Measurements from ENCODE around the gene ABHD8.
A peak's percentile ranks its signal among the peaks of the same experiment; 100 is the strongest.

ABHD8 gene

GRCh38 chr19:17292301-17293074, 10.7 kb downstream of the ABHD8 start:
- Histone ChIP-seq H3K79me2 (ENCODE audit: low read length) (peaks cover 7% of the 10 kb centered on the region; the same call in 1 of the 2 replicates), H3K36me3 (replicated peaks; ENCODE audit: insufficient read depth, low read length) (no peaks in the 10 kb centered on the region), H3K4me2 (ENCODE audit: low read depth, low read length) (peak overlapping the region; percentile 93), H4K20me1 (ENCODE audit: insufficient read depth, low read length) (no peaks in the 10 kb centered on the region), H3K9me2 (replicated peaks; ENCODE audit: insufficient read depth, low read length) (no peaks in the 10 kb centered on the region), H2AFZ (ENCODE audit: low read length) (peak overlapping the region; percentile 94), H3K27ac (ENCODE audit: low read length) (peak overlapping the region; percentile 24; the same call in 1 of the 2 replicates), H3F3A (ENCODE audit: insufficient read depth, low read length) (no peaks in the 10 kb centered on the region), H3K9ac (ENCODE audit: low read length) (peak overlapping the region; percentile 40; the same call in 1 of the 2 replicates), H3K4me1 (ENCODE audit: low read length) (no peaks in the 10 kb centered on the region), H3K27me3 (replicated peaks; ENCODE audit: insufficient read depth, low read length) (peaks cover 15% of the 10 kb centered on the region), H3K9me3 (replicated peaks; ENCODE audit: insufficient read depth, low read length) (no peaks in the 10 kb centered on the region), H3K4me3 (ENCODE audit: low read length) (peak overlapping the region; percentile 83)
- TF ChIP-seq EZH2 (optimal IDR thresholded peaks at IDR 0.05; ENCODE audit: low read depth, low read length) (no peak), EZH2phosphoT487 (IDR thresholded peaks at IDR 0.05; ENCODE audit: low read length) (no peak), CTCF (IDR thresholded peaks at IDR 0.05; ENCODE audit: low read length) (peak; percentile 71)
- peak; percentile 89 for DNase-seq

GRCh38 chr19:17289489-17289888, 13.7 kb downstream of the ABHD8 start:
- H3K36me3 ChIP-seq (replicated peaks; ENCODE audit: insufficient read depth, low read length), result no peaks in the 10 kb centered on the region
- no peaks in the 10 kb centered on the region for H4K20me1 ChIP-seq (ENCODE audit: insufficient read depth, low read length)
- peaks cover 19% of the 10 kb centered on the region for H3K27me3 ChIP-seq (replicated peaks; ENCODE audit: insufficient read depth, low read length)
- H3K4me2 ChIP-seq (ENCODE audit: low read depth, low read length), result no peak overlapping the region
- no peaks in the 10 kb centered on the region for H3K4me1 ChIP-seq (ENCODE audit: low read length)
- no peak overlapping the region for H3K9ac ChIP-seq (ENCODE audit: low read length)
- no peaks in the 10 kb centered on the region for H3F3A ChIP-seq (ENCODE audit: insufficient read depth, low read length)
- DNase-seq, result peak; percentile 48
- no peak overlapping the region for H2AFZ ChIP-seq (ENCODE audit: low read length)
- no peak for TF ChIP-seq EZH2phosphoT487 (IDR thresholded peaks at IDR 0.05; ENCODE audit: low read length)
- TF ChIP-seq CTCF (IDR thresholded peaks at IDR 0.05; ENCODE audit: low read length), result no peak
- no peak for TF ChIP-seq EZH2 (optimal IDR thresholded peaks at IDR 0.05; ENCODE audit: low read depth, low read length)
- H3K4me3 ChIP-seq (ENCODE audit: low read length), result no peak overlapping the region
- H3K9me3 ChIP-seq (replicated peaks; ENCODE audit: insufficient read depth, low read length), result no peaks in the 10 kb centered on the region
- H3K9me2 ChIP-seq (replicated peaks; ENCODE audit: insufficient read depth, low read length), result no peaks in the 10 kb centered on the region
- no peak overlapping the region for H3K27ac ChIP-seq (ENCODE audit: low read length)
- peaks cover 6% of the 10 kb centered on the region; the same call in 1 of the 2 replicates for H3K79me2 ChIP-seq (ENCODE audit: low read length)

GRCh38 chr19:17286752-17287151, 16.5 kb downstream of the ABHD8 start:
- Histone ChIP-seq H2AFZ (ENCODE audit: low read length) (no peak overlapping the region), H3K79me2 (ENCODE audit: low read length) (no peaks in the 10 kb centered on the region), H3K4me3 (ENCODE audit: low read length) (no peak overlapping the region), H3K4me1 (ENCODE audit: low read length) (peaks cover 6% of the 10 kb centered on the region; the same call in 1 of the 2 replicates), H3K9me2 (replicated peaks; ENCODE audit: insufficient read depth, low read length) (no peaks in the 10 kb centered on the region), H3K27ac (ENCODE audit: low read length) (no peak overlapping the region), H4K20me1 (ENCODE audit: insufficient read depth, low read length) (no peaks in the 10 kb centered on the region), H3K4me2 (ENCODE audit: low read depth, low read length) (no peak overlapping the region), H3K9ac (ENCODE audit: low read length) (no peak overlapping the region), H3K36me3 (replicated peaks; ENCODE audit: insufficient read depth, low read length) (no peaks in the 10 kb centered on the region), H3F3A (ENCODE audit: insufficient read depth, low read length) (no peaks in the 10 kb centered on the region), H3K27me3 (replicated peaks; ENCODE audit: insufficient read depth, low read length) (peaks cover 33% of the 10 kb centered on the region), H3K9me3 (replicated peaks; ENCODE audit: insufficient read depth, low read length) (no peaks in the 10 kb centered on the region)
- no peak for TF ChIP-seq EZH2phosphoT487 (IDR thresholded peaks at IDR 0.05; ENCODE audit: low read length)
- TF ChIP-seq CTCF (IDR thresholded peaks at IDR 0.05; ENCODE audit: low read length), result no peak
- no peak for TF ChIP-seq EZH2 (optimal IDR thresholded peaks at IDR 0.05; ENCODE audit: low read depth, low read length)
- DNase-seq, result no peak
